ENCODE results near the gene CDH26. TPM values are rescaled to one million over a fixed set of nuclear protein-coding genes. Genes with fewer than 3 reads are reported as not detected.

The CDH26 gene
- total and polyA plus RNA-seq, 2 donors (not counting 3 experiments of a cell fraction or from before 2014, with no cell fraction given) = 0.01 TPM; not detected in 1

DNA sequence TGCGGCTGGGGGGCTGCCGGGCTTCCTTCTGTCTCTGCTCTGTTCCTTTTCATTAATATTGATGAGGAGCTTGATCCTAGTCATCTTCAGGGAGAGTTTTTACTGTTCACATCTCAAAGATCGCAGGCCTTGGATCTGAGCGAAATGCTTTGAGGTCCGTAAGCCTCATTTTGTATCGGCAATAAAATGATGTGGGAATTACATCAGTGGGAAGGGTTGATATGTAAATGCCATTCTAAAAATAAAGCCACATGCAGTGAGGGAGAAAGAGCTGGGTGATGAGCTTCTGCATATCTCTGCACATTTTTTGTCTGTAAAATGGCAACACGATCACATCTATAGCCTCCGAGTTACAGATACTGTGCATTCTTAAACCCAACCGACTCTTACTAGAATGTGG lies 24.9 kb downstream of the CDH26 start:
- no peak for TF ChIP-seq POLR2AphosphoS5 (IDR thresholded peaks at IDR 0.05; ENCODE audit: insufficient read depth, low read depth, low read length)
- TF ChIP-seq JUN (IDR thresholded peaks at IDR 0.05; ENCODE audit: borderline replicate concordance, insufficient read depth, insufficient read length, low read depth) = no peak
- TF ChIP-seq, protein P1, sequence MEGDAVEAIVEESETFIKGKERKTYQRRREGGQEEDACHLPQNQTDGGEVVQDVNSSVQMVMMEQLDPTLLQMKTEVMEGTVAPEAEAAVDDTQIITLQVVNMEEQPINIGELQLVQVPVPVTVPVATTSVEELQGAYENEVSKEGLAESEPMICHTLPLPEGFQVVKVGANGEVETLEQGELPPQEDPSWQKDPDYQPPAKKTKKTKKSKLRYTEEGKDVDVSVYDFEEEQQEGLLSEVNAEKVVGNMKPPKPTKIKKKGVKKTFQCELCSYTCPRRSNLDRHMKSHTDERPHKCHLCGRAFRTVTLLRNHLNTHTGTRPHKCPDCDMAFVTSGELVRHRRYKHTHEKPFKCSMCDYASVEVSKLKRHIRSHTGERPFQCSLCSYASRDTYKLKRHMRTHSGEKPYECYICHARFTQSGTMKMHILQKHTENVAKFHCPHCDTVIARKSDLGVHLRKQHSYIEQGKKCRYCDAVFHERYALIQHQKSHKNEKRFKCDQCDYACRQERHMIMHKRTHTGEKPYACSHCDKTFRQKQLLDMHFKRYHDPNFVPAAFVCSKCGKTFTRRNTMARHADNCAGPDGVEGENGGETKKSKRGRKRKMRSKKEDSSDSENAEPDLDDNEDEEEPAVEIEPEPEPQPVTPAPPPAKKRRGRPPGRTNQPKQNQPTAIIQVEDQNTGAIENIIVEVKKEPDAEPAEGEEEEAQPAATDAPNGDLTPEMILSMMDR (IDR thresholded peaks at IDR 0.05; ENCODE audit: extremely low read depth in 1 of 2, insufficient read depth in 1 of 2, low read depth in 1 of 2, low read length in 2 of 2) = no peak
- no peak for TF ChIP-seq MYC (IDR thresholded peaks at IDR 0.05; ENCODE audit: low read depth, low read length)
- TF ChIP-seq EZH2 (IDR thresholded peaks at IDR 0.05; ENCODE audit: borderline replicate concordance, low read depth, low read length, severe bottlenecking) = no peak
- no peak for TF ChIP-seq GATA2 (IDR thresholded peaks at IDR 0.05; ENCODE audit: insufficient read depth, insufficient read length, low read depth, low read length)
- no peak for TF ChIP-seq POLR2A (IDR thresholded peaks at IDR 0.05; ENCODE audit: low read depth, low read length)
- TF ChIP-seq FOS (IDR thresholded peaks at IDR 0.05; ENCODE audit: borderline replicate concordance, insufficient read depth, low read length) = no peak
- TF ChIP-seq, protein P2, sequence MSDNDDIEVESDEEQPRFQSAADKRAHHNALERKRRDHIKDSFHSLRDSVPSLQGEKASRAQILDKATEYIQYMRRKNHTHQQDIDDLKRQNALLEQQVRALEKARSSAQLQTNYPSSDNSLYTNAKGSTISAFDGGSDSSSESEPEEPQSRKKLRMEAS (IDR thresholded peaks at IDR 0.05; ENCODE audit: insufficient read depth, insufficient read length) = no peak
- no peak for DNase-seq (ENCODE audit: low read depth, low spot score)
- Histone ChIP-seq H3K27ac (ENCODE audit: insufficient read depth, low read depth, low read length) (no peak overlapping the region), H3K4me1 (ENCODE audit: control insufficient read depth, extremely low read depth, insufficient read depth, low read length) (no peaks in the 10 kb centered on the region), H2AFZ (ENCODE audit: low read depth, low read length) (no peak overlapping the region), H3K9ac (replicated peaks; ENCODE audit: extremely low read depth, insufficient read depth, low read length) (no peak overlapping the region), H3K4me2 (ENCODE audit: insufficient read depth, low read length) (no peak overlapping the region), H3K9me3 (replicated peaks; ENCODE audit: control insufficient read depth, insufficient read depth, low read length) (no peaks in the 10 kb centered on the region), H4K20me1 (replicated peaks; ENCODE audit: control insufficient read depth, extremely low read depth, insufficient read depth, low read length) (no peaks in the 10 kb centered on the region), H3K27me3 (ENCODE audit: control insufficient read depth in 2 of 2, insufficient read depth in 2 of 2, low read length in 2 of 2) (no peaks in the 10 kb centered on the region), H3K9me1 (replicated peaks; ENCODE audit: control insufficient read depth, extremely low read depth, insufficient read depth, low read length) (no peaks in the 10 kb centered on the region), H3K79me2 (ENCODE audit: control insufficient read depth, insufficient read depth, low read length) (no peaks in the 10 kb centered on the region), H3K4me3 (replicated peaks in 1 of 3; ENCODE audit: insufficient read depth in 1 of 3, low read depth in 1 of 3, low read length in 3 of 3) (no peak overlapping the region), H3K36me3 (ENCODE audit: control insufficient read depth in 2 of 2, extremely low read depth in 1 of 2, insufficient read depth in 2 of 2, low read length in 2 of 2) (no peaks in the 10 kb centered on the region)
- no TSS peak for BruUV-seq (replicated peaks)
- ChIA-PET CTCF (no interaction called here), POLR2A (no interaction called here)
- intact Hi-C loops (cut with micrococcal nuclease) = no loop called here
- dilution Hi-C loops (cut with MboI; ENCODE audit: extremely low pct_ligation_motif_present, low sequenced_read_pairs) = no loop called here
- FAIRE-seq = no peak

Data from endothelial cell of umbilical vein (primary cell).